ENCODE measurements around the gene NAGK.

Gene NAGK

GRCh38 chr2:71060211-71060610, 8.2 kb upstream of the NAGK start:
- H3K36me3 ChIP-seq (ENCODE audit: insufficient read depth, low read length), result no peaks in the 10 kb centered on the region
- H3K4me1 ChIP-seq (ENCODE audit: insufficient read depth, low read length, poor library complexity, severe bottlenecking), result no peaks in the 10 kb centered on the region
- H3K9ac ChIP-seq (ENCODE audit: low read depth, low read length, poor library complexity, severe bottlenecking), result no peak overlapping the region
- H3K4me3 ChIP-seq (ENCODE audit: low read length, poor library complexity, severe bottlenecking), result no peak overlapping the region
- no peaks in the 10 kb centered on the region for H3K9me3 ChIP-seq (ENCODE audit: insufficient read depth, low read depth, low read length)
- no peak overlapping the region for H2AFZ ChIP-seq (ENCODE audit: low read length)
- TF ChIP-seq CTCF (conservative IDR thresholded peaks at IDR 0.05; ENCODE audit: low read length), result no peak
- no peak for TF ChIP-seq EZH2phosphoT487 (IDR thresholded peaks at IDR 0.05; ENCODE audit: borderline replicate concordance)
- no peaks in the 10 kb centered on the region for H3K79me2 ChIP-seq (ENCODE audit: insufficient read depth, low read length)
- no peaks in the 10 kb centered on the region for H3K9me2 ChIP-seq (replicated peaks; ENCODE audit: low read depth, low read length)
- no peaks in the 10 kb centered on the region for H4K20me1 ChIP-seq (ENCODE audit: insufficient read depth, low read length, poor library complexity, severe bottlenecking)
- H3F3A ChIP-seq (ENCODE audit: low read depth), result no peaks in the 10 kb centered on the region
- H3K4me2 ChIP-seq (ENCODE audit: low read depth, low read length, poor library complexity, severe bottlenecking), result no peak overlapping the region
- H3K27me3 ChIP-seq (ENCODE audit: insufficient read depth, low read length, poor library complexity, severe bottlenecking), result no peaks in the 10 kb centered on the region

GRCh38 chr2:71060871-71061270, 7.6 kb upstream of the NAGK start:
- no peaks in the 10 kb centered on the region for H3K79me2 ChIP-seq (ENCODE audit: insufficient read depth, low read length)
- H3F3A ChIP-seq (ENCODE audit: low read depth), result no peaks in the 10 kb centered on the region
- H2AFZ ChIP-seq (ENCODE audit: low read length), result no peak overlapping the region
- no peaks in the 10 kb centered on the region for H3K27me3 ChIP-seq (ENCODE audit: insufficient read depth, low read length, poor library complexity, severe bottlenecking)
- H3K4me3 ChIP-seq (ENCODE audit: low read length, poor library complexity, severe bottlenecking), result no peak overlapping the region
- no peaks in the 10 kb centered on the region for H3K36me3 ChIP-seq (ENCODE audit: insufficient read depth, low read length)
- TF ChIP-seq CTCF (conservative IDR thresholded peaks at IDR 0.05; ENCODE audit: low read length), result no peak
- no peak for TF ChIP-seq EZH2phosphoT487 (IDR thresholded peaks at IDR 0.05; ENCODE audit: borderline replicate concordance)
- no peaks in the 10 kb centered on the region for H4K20me1 ChIP-seq (ENCODE audit: insufficient read depth, low read length, poor library complexity, severe bottlenecking)
- no peak overlapping the region for H3K4me2 ChIP-seq (ENCODE audit: low read depth, low read length, poor library complexity, severe bottlenecking)
- no peaks in the 10 kb centered on the region for H3K4me1 ChIP-seq (ENCODE audit: insufficient read depth, low read length, poor library complexity, severe bottlenecking)
- H3K9ac ChIP-seq (ENCODE audit: low read depth, low read length, poor library complexity, severe bottlenecking), result no peak overlapping the region
- no peaks in the 10 kb centered on the region for H3K9me2 ChIP-seq (replicated peaks; ENCODE audit: low read depth, low read length)
- H3K9me3 ChIP-seq (ENCODE audit: insufficient read depth, low read depth, low read length), result no peaks in the 10 kb centered on the region

- Histone ChIP-seq H3K79me2 (ENCODE audit: insufficient read depth, low read length) (no peaks in the 10 kb centered on the region), H3K36me3 (ENCODE audit: insufficient read depth, low read length) (no peaks in the 10 kb centered on the region), H3K9ac (ENCODE audit: low read depth, low read length, poor library complexity, severe bottlenecking) (no peak overlapping the region), H3K27me3 (ENCODE audit: insufficient read depth, low read length, poor library complexity, severe bottlenecking) (no peaks in the 10 kb centered on the region), H3K4me2 (ENCODE audit: low read depth, low read length, poor library complexity, severe bottlenecking) (no peak overlapping the region), H3K4me3 (ENCODE audit: low read length, poor library complexity, severe bottlenecking) (no peak overlapping the region), H4K20me1 (ENCODE audit: insufficient read depth, low read length, poor library complexity, severe bottlenecking) (no peaks in the 10 kb centered on the region), H2AFZ (ENCODE audit: low read length) (no peak overlapping the region), H3K4me1 (ENCODE audit: insufficient read depth, low read length, poor library complexity, severe bottlenecking) (no peaks in the 10 kb centered on the region), H3K9me2 (replicated peaks; ENCODE audit: low read depth, low read length) (no peaks in the 10 kb centered on the region), H3F3A (ENCODE audit: low read depth) (no peaks in the 10 kb centered on the region), H3K9me3 (ENCODE audit: insufficient read depth, low read depth, low read length) (no peaks in the 10 kb centered on the region)
- no peak for TF ChIP-seq CTCF (conservative IDR thresholded peaks at IDR 0.05; ENCODE audit: low read length)
- TF ChIP-seq EZH2phosphoT487 (IDR thresholded peaks at IDR 0.05; ENCODE audit: borderline replicate concordance), result no peak
These were observed 5.2 kb upstream of the NAGK start for GRCh38 chr2:71063216-71063615.
